Measurements from ENCODE around the gene SEPTIN1.
"Not testable (repeated sequence)": the region's sequence is repeated elsewhere in the genome, so short reads cannot be mapped to it uniquely, and the experiment has no call there.

SEPTIN1 gene

GRCh38 chr16:30401768-30402425 is 19.5 kb upstream of the SEPTIN1 start:
- no peak for DNase-seq (ENCODE audit: low read depth in 2 of 2)

- no peak for DNase-seq (ENCODE audit: low read depth in 2 of 2)
Observed at GRCh38 chr16:30399435-30400186, 17.2 kb upstream of the SEPTIN1 start.

- DNase-seq (ENCODE audit: low read depth in 2 of 2): no peak
Observed at GRCh38 chr16:30398661-30399434, 16.5 kb upstream of the SEPTIN1 start.

- no peak for DNase-seq (ENCODE audit: low read depth in 2 of 2)
Observed at GRCh38 chr16:30397776-30398660, 15.7 kb upstream of the SEPTIN1 start.

- no peak for DNase-seq (ENCODE audit: low read depth in 2 of 2)
Observed at GRCh38 chr16:30397056-30397455, 14.7 kb upstream of the SEPTIN1 start.

- DNase-seq (ENCODE audit: low read depth in 2 of 2): not testable (repeated sequence)
Observed at GRCh38 chr16:30396627-30397026, 14.3 kb upstream of the SEPTIN1 start.

GRCh38 chr16:30395992-30396585 is 13.7 kb upstream of the SEPTIN1 start:
- DNase-seq (ENCODE audit: low read depth in 2 of 2): no peak

GRCh38 chr16:30395155-30395991 is 13.0 kb upstream of the SEPTIN1 start, which contains the start of gene ZNF48:
Gene ZNF48 (plus strand): TSS chr16:30395420. CDS start chr16:30395795, 375 bp downstream.
- DNase-seq (ENCODE audit: low read depth in 2 of 2): peak; percentile 31 to 43

- DNase-seq (ENCODE audit: low read depth in 2 of 2): no peak
Observed at GRCh38 chr16:30394592-30395154, 12.3 kb upstream of the SEPTIN1 start.

GRCh38 chr16:30383521-30383920 is 1.2 kb upstream of the SEPTIN1 start:
- DNase-seq (ENCODE audit: low read depth in 2 of 2): no peak

GRCh38 chr16:30381291-30382041 is 895 bp downstream of the SEPTIN1 start:
- DNase-seq (ENCODE audit: low read depth in 2 of 2): no peak

- no peak for DNase-seq (ENCODE audit: low read depth in 2 of 2)
Observed at GRCh38 chr16:30380803-30381208, 1.6 kb downstream of the SEPTIN1 start.

- no peak for DNase-seq (ENCODE audit: low read depth in 2 of 2)
Observed at GRCh38 chr16:30380072-30380802, 2.1 kb downstream of the SEPTIN1 start.

GRCh38 chr16:30379158-30379783 is 3.1 kb downstream of the SEPTIN1 start:
- DNase-seq (ENCODE audit: low read depth in 2 of 2): no peak

GRCh38 chr16:30378236-30379157 is 3.9 kb downstream of the SEPTIN1 start:
- peak; percentile 97 to 99 for DNase-seq (ENCODE audit: low read depth in 2 of 2)

GRCh38 chr16:30377812-30378235 is 4.5 kb downstream of the SEPTIN1 start:
- DNase-seq (ENCODE audit: low read depth in 2 of 2): peak; percentile 70 to 82
